IMR-90 (cell line): ENCODE measurements around the gene TENM4. TPM values are rescaled to one million over a fixed set of nuclear protein-coding genes. Genes with fewer than 3 reads are reported as not detected.

Experiments
- ATAC-seq: fragments of 200-7000 bp; cut with Tn5 transposase; 2 replicates; pipeline ENCODE4 v1.9.1; 2020; ENCODE audit warnings: low read depth, mild to moderate bottlenecking, moderate library complexity
- BruUV-seq: library from RNA; stranded (reverse); fragments of 400-500 nt; replicated peaks from 2 replicates; lab custom pipeline; 2021; lab: Mats Ljungman, UMichigan
- CTCF ChIA-PET: fragments of 300-600 bp; formaldehyde crosslinking; extraction: SDS; loops from one replicate; lab custom pipeline; 2021; ENCODE audit warnings: antibody characterized with exemption; lab: Yijun Ruan, JAX
- POLR2A ChIA-PET: fragments of 300-600 bp; sonication (Branson Sonifier 250); formaldehyde crosslinking; loops from one replicate; lab custom pipeline; 2022; ENCODE audit warnings: antibody characterized with exemption; ENCODE audit not compliant: unreplicated experiment; lab: Charles Lee
- DNase-seq: peaks from one replicate; pipeline ENCODE4 v3.0.0; 2013
- H2AFZ ChIP-seq: replicated peaks from 2 replicates; pipeline ENCODE3; 2013; ENCODE audit warnings: low read length, mild to moderate bottlenecking; ENCODE audit not compliant: poor library complexity
- H2AK5ac ChIP-seq: 2 replicates; pipeline ENCODE4 v1.6.1; 2013; ENCODE audit warnings: low read depth, low read length, inconsistent platforms
- H2AK9ac ChIP-seq: replicated peaks from 2 replicates; pipeline ENCODE3; 2013; ENCODE audit warnings: mild to moderate bottlenecking, low read depth, low read length, moderate library complexity; ENCODE audit not compliant: poor library complexity
- H2BK120ac ChIP-seq: 2 replicates; pipeline ENCODE4 v1.6.1; 2013; ENCODE audit warnings: low read depth, low read length, inconsistent platforms
- H2BK15ac ChIP-seq: 3 replicates; pipeline ENCODE4 v1.6.1; 2013; ENCODE audit warnings: low read depth, low read length, inconsistent platforms
- H2BK20ac ChIP-seq: 2 replicates; pipeline ENCODE4 v1.6.1; 2013; ENCODE audit warnings: low read depth, mild to moderate bottlenecking, inconsistent platforms, low read length, moderate library complexity
- H2BK5ac ChIP-seq: 2 replicates; pipeline ENCODE4 v1.6.1; 2013; ENCODE audit warnings: mild to moderate bottlenecking, low read depth, low read length, inconsistent platforms; ENCODE audit not compliant: poor library complexity, severe bottlenecking
- H3K14ac ChIP-seq: replicated peaks from 2 replicates; pipeline ENCODE4 v1.6.1; 2013; ENCODE audit warnings: low read depth, low read length, inconsistent platforms
- H3K18ac ChIP-seq: 2 replicates; pipeline ENCODE4 v1.6.1; 2013; ENCODE audit warnings: low read depth, low read length, control low read depth
- H3K23ac ChIP-seq: 2 replicates; pipeline ENCODE4 v1.6.1; 2013; ENCODE audit warnings: low read depth, low read length, inconsistent platforms
- H3K27ac ChIP-seq: 2 replicates; pipeline ENCODE4 v1.5.1; 2013; ENCODE audit warnings: mild to moderate bottlenecking, control low read depth, low read length; ENCODE audit not compliant: insufficient read depth
- H3K27me3 ChIP-seq: 2 replicates; pipeline ENCODE4 v1.6.1; 2013; ENCODE audit warnings: low read length; ENCODE audit not compliant: control insufficient read depth, insufficient read depth
- H3K36me3 ChIP-seq: 2 replicates; pipeline ENCODE4 v1.6.1; 2013; ENCODE audit warnings: low read length, mixed read lengths; ENCODE audit not compliant: control insufficient read depth, insufficient read depth
- H3K4ac ChIP-seq: 2 replicates; pipeline ENCODE4 v1.6.1; 2013; ENCODE audit warnings: low read depth, low read length, inconsistent platforms
- H3K4me1 ChIP-seq: 2 replicates; pipeline ENCODE4 v1.6.1; 2013; ENCODE audit warnings: low read length, mixed read lengths; ENCODE audit not compliant: control insufficient read depth, insufficient read depth
- H3K4me2 ChIP-seq: 2 replicates; pipeline ENCODE4 v1.6.1; 2013; ENCODE audit warnings: low read depth, mild to moderate bottlenecking, control low read depth, low read length, moderate library complexity
- H3K4me3 ChIP-seq: 2 replicates; pipeline ENCODE4 v1.5.1; 2013; ENCODE audit warnings: low read depth, mild to moderate bottlenecking, control low read depth, low read length, moderate library complexity; ENCODE audit not compliant: insufficient read depth
- H3K56ac ChIP-seq: 2 replicates; pipeline ENCODE4 v1.6.1; 2013; ENCODE audit warnings: low read length, inconsistent platforms; ENCODE audit not compliant: insufficient read depth; ENCODE audit errors: extremely low read depth
- H3K79me1 ChIP-seq, 2 experiments: 2 replicates each; pipeline ENCODE4 v1.6.1; 2013; ENCODE audit warnings: low read length in 2 of 2, inconsistent platforms in 1 of 2, low read depth in 1 of 2
- H3K9ac ChIP-seq: 2 replicates; pipeline ENCODE4 v1.6.1; 2013; ENCODE audit warnings: low read depth, low read length, control low read depth
- H3K9me1 ChIP-seq: 2 replicates; pipeline ENCODE4 v1.6.1; 2013; ENCODE audit warnings: low read length, inconsistent platforms; ENCODE audit not compliant: insufficient read depth
- H3K9me3 ChIP-seq: 2 replicates; pipeline ENCODE4 v1.6.1; 2013; ENCODE audit warnings: low read length; ENCODE audit not compliant: control insufficient read depth, insufficient read depth
- H4K20me1 ChIP-seq: 2 replicates; pipeline ENCODE4 v1.6.1; 2013; ENCODE audit warnings: low read length, inconsistent platforms; ENCODE audit not compliant: insufficient read depth
- H4K5ac ChIP-seq: 2 replicates; pipeline ENCODE4 v1.6.1; 2013; ENCODE audit warnings: mild to moderate bottlenecking, low read depth, low read length, control low read depth
- H4K8ac ChIP-seq, 2 experiments: 2 replicates each; pipeline ENCODE4 v1.6.1; 2013; ENCODE audit warnings: low read depth in 2 of 2, low read length in 2 of 2, control low read depth in 1 of 2, inconsistent platforms in 1 of 2
- H4K91ac ChIP-seq: 2 replicates; pipeline ENCODE4 v1.6.1; 2013; ENCODE audit warnings: low read depth, low read length, inconsistent platforms; ENCODE audit not compliant: insufficient read depth
- CEBPB ChIP-seq: IDR thresholded peaks from 2 replicates; pipeline ENCODE4 v1.6.1; 2012; ENCODE audit warnings: low read depth, low read length, improper control_type of control experiment
- FOS ChIP-seq: fragments of 150-350 bp; IDR thresholded peaks from 2 replicates; pipeline ENCODE4 v1.6.1; 2016; ENCODE audit warnings: low read depth, low read length
- MAFK ChIP-seq: IDR thresholded peaks from 2 replicates; pipeline ENCODE4 v1.6.1; 2012; ENCODE audit warnings: low read depth, low read length, improper control_type of control experiment
- MAZ ChIP-seq: IDR thresholded peaks from 2 replicates; pipeline ENCODE4 v1.6.1; 2012; ENCODE audit warnings: low read depth, mild to moderate bottlenecking, low read length, improper control_type of control experiment, moderate library complexity, borderline replicate concordance
- RCOR1 ChIP-seq: IDR thresholded peaks from 2 replicates; pipeline ENCODE4 v1.6.1; 2012; ENCODE audit warnings: mild to moderate bottlenecking, low read length, improper control_type of control experiment; ENCODE audit not compliant: insufficient replicate concordance
- USF2 ChIP-seq: fragments of 150-350 bp; IDR thresholded peaks from 2 replicates; pipeline ENCODE4 v1.6.1; 2017; ENCODE audit warnings: mild to moderate bottlenecking, antibody characterized with exemption, low read length, low read depth
- WGBS, 2 experiments: methylation state at CpG; one replicate each; pipeline versions ENCODE4 v1.1.5 to v1.1.7; 2013; ENCODE audit warnings: missing lambda C conversion rate in 2 of 2; ENCODE audit not compliant: insufficient read length in 1 of 2; ENCODE audit errors: extremely low coverage in 2 of 2; 5-methylcytosine and 5-hydroxymethylcytosine counted together
- dilution Hi-C: fragments of 300-500 bp; cut with HindIII; formaldehyde crosslinking; loops from one replicate; pipeline ENCODE4 v1.14.3; 2018; ENCODE audit warnings: low sequenced_read_pairs; ENCODE audit not compliant: unreplicated experiment
- in situ Hi-C: fragments of 300-500 bp; cut with MboI; formaldehyde crosslinking; loops from 3 replicates; pipeline ENCODE4 v1.14.3; 2019; ENCODE audit warnings: low sequenced_read_pairs, inconsistent platforms, mixed read lengths
- intact Hi-C: fragments of 100-400 bp; cut with micrococcal nuclease; formaldehyde crosslinking; loops from 2 replicates; pipeline ENCODE4 v1.10.0; 2022
- polyA plus RNA-seq, 3 experiments: library from polyadenylated mRNA; depleted of rRNA; stranded (reverse); fragments of >200 nt; gene quantifications; 2 replicates each; pipeline ENCODE4 v1.2.3, GENCODE V29; 2012; ENCODE audit warnings: low replicate concordance in 1 of 3
- total RNA-seq: library from RNA; depleted of rRNA; stranded (reverse); fragments of >200 nt; gene quantifications from 2 replicates; pipeline ENCODE4 v1.2.3, GENCODE V29; 2012

TENM4 gene
- total and polyA plus RNA-seq, 2 of the 4 experiments (the other 2 are of a cell fraction) = 7.4 to 9.0 TPM

- H3K36me3 ChIP-seq = no peaks in the 10 kb centered on the region
- peaks cover 14% of the 10 kb centered on the region for H3K4me1 ChIP-seq
- DNase-seq = no peak
- CTCF ChIA-PET = interaction anchor here (1.6 kb wide), 1 partner anchor 441 kb away, joined by 7 read pairs; no protein-coding TSS in a partner anchor
- H2BK120ac ChIP-seq = peak overlapping the region; percentile 70
- no peak overlapping the region for H3K9ac ChIP-seq
- H4K5ac ChIP-seq = no peak overlapping the region
- POLR2A ChIA-PET = interaction anchor here (0.6 kb wide), 1 partner anchor 409 kb away, joined by 6 read pairs; no protein-coding TSS in a partner anchor
- H3K23ac ChIP-seq = no peak overlapping the region
- H2AFZ ChIP-seq = no peak overlapping the region
- WGBS, 2 experiments = 100% methylated on average over 1 of the region's 2 CpGs; no CpG with 5 or more reads in 1 of the 2 experiments
- dilution Hi-C loops (no loop called here), intact Hi-C loops (loop anchor here (5.0 to 10.0 kb wide), 2 partner anchors 124 to 291 kb away; no protein-coding TSS in a partner anchor), in situ Hi-C loops (no loop called here)
- H2BK5ac ChIP-seq = no peak overlapping the region
- peak overlapping the region; percentile 80 for H2BK20ac ChIP-seq
- peak overlapping the region; percentile 59; the same call in 1 of the 2 replicates for H2AK5ac ChIP-seq
- H3K56ac ChIP-seq = no peak overlapping the region
- no peaks in the 10 kb centered on the region for H3K9me3 ChIP-seq
- peak overlapping the region; percentile 69 for H3K4ac ChIP-seq
- no peak overlapping the region for H3K4me2 ChIP-seq
- ATAC-seq = no peak
- no peak for TF ChIP-seq MAFK
- TF ChIP-seq MAZ = no peak
- TF ChIP-seq USF2 = no peak
- TF ChIP-seq RCOR1 = no peak
- no peak for TF ChIP-seq CEBPB
- no peak for TF ChIP-seq FOS
- peak overlapping the region; percentile 63; the same call in 1 of the 2 replicates for H4K91ac ChIP-seq
- peak overlapping the region; percentile 73 for H3K14ac ChIP-seq
- H3K9me1 ChIP-seq = peaks cover 21% of the 10 kb centered on the region
- H3K27me3 ChIP-seq = no peaks in the 10 kb centered on the region
- no peak overlapping the region for H3K27ac ChIP-seq
- peak overlapping the region; percentile 20; the same call in 1 of the 3 replicates for H2BK15ac ChIP-seq
- no peaks in the 10 kb centered on the region for H3K79me1 ChIP-seq
- H4K20me1 ChIP-seq = no peaks in the 10 kb centered on the region
- no peak overlapping the region; a peak in 1 of 4 replicates for H4K8ac ChIP-seq
- H2AK9ac ChIP-seq = no peak overlapping the region
- H3K4me3 ChIP-seq = no peak overlapping the region
- BruUV-seq = no TSS peak
- peak overlapping the region; percentile 33; the same call in 1 of the 2 replicates for H3K18ac ChIP-seq
These were observed 354.8 kb downstream of the TENM4 start for GRCh38 chr11:79086056-79086455.
